Mononuclear cell (primary cell): ENCODE data around the gene CHCHD1. TPM values are rescaled to one million over a fixed set of nuclear protein-coding genes. Genes with fewer than 3 reads are reported as not detected.

Experiments
- H3K27me3 ChIP-seq: 2 replicates; pipeline ENCODE4 v1.6.0; 2011; ENCODE audit warnings: low read length, control low read depth; ENCODE audit not compliant: insufficient read depth
- H3K4me1 ChIP-seq: 2 replicates; pipeline ENCODE4 v1.5.1; 2011; ENCODE audit warnings: mild to moderate bottlenecking, low read length, control low read depth; ENCODE audit not compliant: insufficient read depth
- H3K4me3 ChIP-seq: 2 replicates; pipeline ENCODE4 v1.5.1; 2011; ENCODE audit warnings: mild to moderate bottlenecking, low read length, moderate library complexity
- H3K9me3 ChIP-seq: 2 replicates; pipeline ENCODE4 v1.5.1; 2011; ENCODE audit warnings: low read depth, mild to moderate bottlenecking, control low read depth, low read length
- total RNA-seq: library from RNA; depleted of rRNA; stranded (reverse); fragments of >200 nt; gene quantifications from one replicate; pipeline ENCODE4 v1.2.3, GENCODE V29; 2012

Gene CHCHD1
- total RNA-seq, 1 donor: 4.7 TPM

DNA sequence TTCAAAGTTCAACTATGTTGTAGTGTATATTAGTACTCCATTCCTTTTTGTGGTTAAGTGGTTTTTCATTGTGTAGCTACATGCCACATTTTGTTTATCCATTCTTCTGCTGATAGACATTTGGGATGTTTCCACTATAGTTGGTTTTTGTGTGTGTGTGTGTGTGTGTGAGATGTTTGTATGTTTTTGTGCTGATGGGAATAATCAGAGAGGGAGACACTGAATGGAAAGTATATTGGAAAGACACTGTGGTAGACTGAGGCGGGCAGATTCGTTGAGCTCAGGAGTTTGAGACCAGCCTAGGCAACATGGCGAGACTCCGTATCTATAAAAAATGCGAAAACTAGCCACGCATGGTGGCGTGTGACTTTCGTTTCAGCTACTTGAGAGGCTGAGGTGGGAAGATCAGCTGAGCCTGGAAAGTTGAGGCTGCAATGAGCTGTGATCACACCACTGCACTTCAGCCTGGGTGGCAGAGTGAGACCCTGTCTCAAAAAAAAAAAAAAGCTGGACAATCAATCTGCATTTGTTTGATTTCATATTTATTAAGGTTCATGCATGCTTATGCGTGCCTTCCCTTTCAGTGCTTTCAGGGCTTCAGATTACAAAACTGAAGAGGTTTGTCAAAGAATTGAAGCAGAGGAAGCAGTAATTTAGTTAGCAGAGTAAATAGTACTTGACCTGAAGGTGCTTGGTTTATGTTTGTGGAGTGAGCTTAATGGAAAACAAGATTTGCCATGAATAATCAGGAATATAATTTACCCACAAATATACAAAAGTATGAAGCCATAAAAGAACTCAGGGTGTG, 22.9 kb upstream of the CHCHD1 start:
- Histone ChIP-seq H3K4me3 (no peak overlapping the region), H3K4me1 (peaks cover 26% of the 10 kb centered on the region), H3K9me3 (no peaks in the 10 kb centered on the region), H3K27me3 (no peaks in the 10 kb centered on the region)

DNA sequence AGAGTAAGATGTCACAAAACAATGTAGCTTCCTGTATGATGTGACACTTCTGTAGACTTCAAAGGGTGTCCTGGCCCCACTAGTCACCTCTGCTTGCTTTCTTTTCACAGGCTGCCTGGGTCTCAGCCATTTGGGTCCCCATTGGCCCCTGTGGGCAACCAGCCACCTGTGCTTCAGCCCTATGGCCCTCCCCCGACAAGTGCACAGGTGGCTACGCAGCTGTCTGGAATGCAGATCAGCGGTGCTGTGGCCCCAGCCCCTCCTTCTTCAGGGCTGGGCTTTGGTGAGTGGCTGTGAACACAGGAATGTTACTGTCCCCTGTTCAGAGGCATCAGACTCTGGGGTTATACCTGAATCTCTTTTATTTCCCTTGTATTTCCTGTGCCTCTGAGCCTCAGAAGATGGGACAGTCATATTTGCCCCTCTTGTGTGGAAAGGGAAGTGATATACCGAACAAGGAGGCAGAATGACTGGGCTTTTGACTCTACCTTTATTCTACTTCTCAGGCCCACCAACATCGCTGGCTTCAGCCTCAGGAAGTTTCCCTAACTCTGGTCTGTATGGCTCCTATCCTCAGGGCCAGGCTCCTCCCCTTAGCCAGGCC, 22.2 kb upstream of the CHCHD1 start:
- Histone ChIP-seq H3K4me3 (no peak overlapping the region), H3K9me3 (no peaks in the 10 kb centered on the region), H3K27me3 (no peaks in the 10 kb centered on the region), H3K4me1 (peaks cover 26% of the 10 kb centered on the region)

GRCh38 chr10:73761781-73762180, 20.1 kb upstream of the CHCHD1 start:
- H3K27me3 ChIP-seq: no peaks in the 10 kb centered on the region
- H3K4me3 ChIP-seq: no peak overlapping the region
- peaks cover 26% of the 10 kb centered on the region for H3K4me1 ChIP-seq
- no peaks in the 10 kb centered on the region for H3K9me3 ChIP-seq

DNA sequence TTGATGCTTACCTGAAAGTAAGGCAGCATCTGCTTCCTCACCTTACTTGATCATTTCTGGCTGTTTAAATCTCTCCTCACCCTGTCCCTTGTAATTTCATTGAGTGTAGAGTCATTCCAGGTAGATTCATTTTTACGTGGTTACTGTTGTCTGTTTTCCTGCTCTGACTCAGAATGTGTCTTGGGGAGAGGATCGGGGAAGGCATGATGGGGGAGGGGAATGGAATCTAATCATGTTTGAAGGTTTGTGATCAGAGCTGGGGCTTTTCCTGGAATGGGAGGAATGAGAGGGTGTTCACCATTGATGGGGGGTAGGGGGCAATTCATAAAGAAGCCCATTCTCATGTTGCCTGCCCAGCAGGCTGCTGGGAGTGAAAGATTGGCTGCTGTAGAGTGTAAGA, 18.9 kb upstream of the CHCHD1 start:
- no peaks in the 10 kb centered on the region for H3K9me3 ChIP-seq
- H3K27me3 ChIP-seq: no peaks in the 10 kb centered on the region
- H3K4me1 ChIP-seq: peaks cover 26% of the 10 kb centered on the region
- H3K4me3 ChIP-seq: no peak overlapping the region

DNA sequence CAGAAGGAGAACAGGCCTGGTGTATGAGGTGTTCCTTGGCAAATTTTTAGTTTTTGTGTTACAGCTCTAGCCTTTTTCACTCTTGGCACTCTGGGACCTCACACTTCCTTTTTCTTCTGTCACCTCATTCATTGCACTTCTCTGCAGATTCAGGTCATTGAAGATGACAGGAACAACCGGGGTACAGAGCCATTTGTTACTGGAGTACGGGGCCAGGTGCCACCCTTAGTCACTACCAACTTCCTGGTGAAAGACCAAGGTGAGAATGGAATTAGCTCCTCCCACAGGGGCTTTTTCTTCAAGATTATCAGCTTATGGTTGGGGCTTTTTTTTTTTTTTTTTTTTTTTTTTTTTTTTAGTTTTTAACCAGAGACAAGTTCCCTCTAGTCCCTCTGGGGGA, 18.5 kb upstream of the CHCHD1 start:
- peaks cover 26% of the 10 kb centered on the region for H3K4me1 ChIP-seq
- H3K9me3 ChIP-seq: no peaks in the 10 kb centered on the region
- H3K4me3 ChIP-seq: no peak overlapping the region
- no peaks in the 10 kb centered on the region for H3K27me3 ChIP-seq

DNA sequence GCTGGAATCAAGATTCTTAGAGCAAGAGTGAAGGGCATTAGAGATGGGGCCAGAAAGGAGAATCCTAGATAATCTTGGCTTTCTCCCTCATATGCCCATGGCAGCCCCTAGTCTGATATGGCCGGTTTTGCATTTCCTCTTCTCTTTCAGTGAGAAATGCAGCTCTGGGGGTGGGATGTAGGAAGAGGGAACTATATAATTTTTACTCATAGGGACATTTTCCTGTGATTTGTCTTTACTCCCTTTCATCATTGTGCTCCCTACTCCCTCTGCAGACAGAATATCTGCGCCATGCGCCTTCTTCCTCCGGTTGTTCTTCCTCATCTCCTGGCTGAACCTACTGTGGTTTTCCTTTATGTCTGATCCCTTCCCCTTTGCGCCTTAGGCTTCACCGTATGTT, 16.8 kb upstream of the CHCHD1 start:
- Histone ChIP-seq H3K4me1 (peaks cover 20% of the 10 kb centered on the region), H3K27me3 (no peaks in the 10 kb centered on the region), H3K9me3 (no peaks in the 10 kb centered on the region), H3K4me3 (no peak overlapping the region)

- Histone ChIP-seq H3K4me3 (no peak overlapping the region), H3K27me3 (no peaks in the 10 kb centered on the region), H3K9me3 (no peaks in the 10 kb centered on the region), H3K4me1 (peaks cover 23% of the 10 kb centered on the region)
Measured at GRCh38 chr10:73768881-73769280, 13.0 kb upstream of the CHCHD1 start.

DNA sequence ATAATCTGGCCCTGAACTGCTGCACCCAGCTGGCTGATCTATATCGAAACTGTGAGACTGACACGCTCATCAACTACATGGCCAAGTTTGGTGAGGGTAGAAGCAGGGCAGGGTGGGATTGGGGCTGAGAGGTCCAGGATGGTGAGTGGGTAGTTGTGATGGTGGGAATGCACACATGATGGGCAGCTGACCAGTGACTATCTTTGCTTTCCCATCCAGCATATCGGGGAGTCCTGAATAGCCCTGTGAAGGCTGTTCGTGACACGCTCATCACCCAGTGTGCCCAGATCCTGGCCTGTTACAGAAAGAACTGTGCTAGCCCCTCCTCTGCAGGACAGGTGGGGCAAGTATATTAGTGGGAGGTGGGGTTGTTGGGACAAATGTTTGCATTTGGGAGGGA, 12.5 kb upstream of the CHCHD1 start:
- Histone ChIP-seq H3K4me3 (no peak overlapping the region), H3K9me3 (no peaks in the 10 kb centered on the region), H3K27me3 (no peaks in the 10 kb centered on the region), H3K4me1 (peaks cover 28% of the 10 kb centered on the region)

DNA sequence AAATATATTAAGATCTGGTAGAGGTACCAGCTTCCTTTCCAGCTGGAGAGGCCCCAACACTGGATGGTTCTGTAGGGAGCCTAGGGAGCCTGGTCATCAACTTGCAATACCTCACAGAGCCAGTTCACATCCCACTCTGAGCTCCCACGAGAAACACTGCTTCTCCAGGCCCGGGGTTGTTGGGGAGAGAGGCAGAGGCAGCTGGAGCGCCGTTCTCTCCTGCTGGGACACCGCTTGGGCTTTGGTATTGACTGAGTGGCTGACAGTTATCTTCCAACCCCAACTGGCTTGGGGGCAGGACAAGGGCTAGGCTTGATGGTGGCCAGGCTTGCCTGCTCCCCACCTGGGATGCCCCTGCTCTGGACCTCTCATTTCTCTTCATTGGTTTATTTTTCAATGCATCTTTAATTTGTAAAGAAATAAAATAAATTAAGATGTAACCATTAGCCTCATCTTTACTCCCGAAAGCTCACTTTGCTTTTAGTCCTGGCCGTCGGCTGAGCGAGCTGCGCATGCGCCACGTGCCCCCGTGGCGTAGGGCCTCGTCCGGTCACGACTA, 10.0 kb upstream of the CHCHD1 start:
- Histone ChIP-seq H3K27me3 (no peaks in the 10 kb centered on the region), H3K4me3 (peak overlapping the region; percentile 85), H3K4me1 (peaks cover 48% of the 10 kb centered on the region), H3K9me3 (no peaks in the 10 kb centered on the region)

- peak overlapping the region; percentile 85 for H3K4me3 ChIP-seq
- H3K4me1 ChIP-seq: peaks cover 50% of the 10 kb centered on the region
- H3K27me3 ChIP-seq: no peaks in the 10 kb centered on the region
- H3K9me3 ChIP-seq: no peaks in the 10 kb centered on the region
Measured at GRCh38 chr10:73772281-73773151, 9.3 kb upstream of the CHCHD1 start.

GRCh38 chr10:73773152-73773879, 8.5 kb upstream of the CHCHD1 start:
- H3K27me3 ChIP-seq: no peaks in the 10 kb centered on the region
- H3K9me3 ChIP-seq: no peaks in the 10 kb centered on the region
- H3K4me3 ChIP-seq: peak overlapping the region; percentile 85
- H3K4me1 ChIP-seq: peaks cover 54% of the 10 kb centered on the region

- no peaks in the 10 kb centered on the region for H3K9me3 ChIP-seq
Measured at GRCh38 chr10:73774637-73775036, 7.2 kb upstream of the CHCHD1 start.

DNA sequence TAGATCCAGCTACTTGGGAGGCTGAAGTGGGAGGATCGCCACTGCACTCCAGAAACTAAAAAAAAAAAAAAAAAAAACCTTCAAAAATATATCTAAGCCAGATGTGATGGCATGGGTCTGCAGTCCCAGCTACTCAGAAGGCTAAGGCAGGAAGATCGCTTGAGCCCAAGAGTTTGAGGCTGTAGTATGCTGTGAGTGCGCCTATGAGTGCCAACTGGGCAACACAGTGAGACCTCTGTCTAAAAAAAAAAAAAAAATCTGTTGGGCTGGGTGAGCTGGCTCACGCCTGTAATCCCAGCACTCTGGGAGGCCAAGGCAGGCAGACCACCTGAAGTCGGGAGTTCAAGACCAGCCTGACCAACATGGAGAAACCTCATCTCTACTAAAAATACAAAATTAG, 2.8 kb upstream of the CHCHD1 start:
- Histone ChIP-seq H3K4me3 (no peak overlapping the region), H3K9me3 (no peaks in the 10 kb centered on the region), H3K4me1 (peaks cover 61% of the 10 kb centered on the region), H3K27me3 (no peaks in the 10 kb centered on the region)

More at GRCh38 chr10:73774637-73775036, 7.2 kb upstream of the CHCHD1 start:
- H3K4me1 ChIP-seq: peaks cover 47% of the 10 kb centered on the region
- no peaks in the 10 kb centered on the region for H3K27me3 ChIP-seq
- peak overlapping the region; percentile 85 for H3K4me3 ChIP-seq

GRCh38 chr10:73779539-73780197, 2.2 kb upstream of the CHCHD1 start:
- Histone ChIP-seq H3K9me3 (no peaks in the 10 kb centered on the region), H3K27me3 (no peaks in the 10 kb centered on the region), H3K4me1 (peaks cover 60% of the 10 kb centered on the region), H3K4me3 (no peak overlapping the region)
